Spleen (tissue), 7 donors: ENCODE results near the gene DLG2.

ENCODE experiments used
- CTCF ChIP-seq, 11 experiments: fragments of 200-600 bp in 7 of 11; fragments of 450-650 bp in 4 of 11; sonication (generic) in 4 of 11; IDR thresholded peaks in 8 of 11; conservative IDR thresholded peaks in 3 of 11; 1 replicate in 7 of 11; 2 replicates in 4 of 11; pipeline versions ENCODE4 v1.4.0 to v1.8.0; 2016 to 2021; ENCODE audit warnings: antibody characterized with exemption in 11 of 11, inconsistent platforms in 4 of 11, mild to moderate bottlenecking in 1 of 11
- POLR2A ChIP-seq, 3 donors: fragments of 450-650 bp; IDR thresholded peaks; one replicate each; pipeline ENCODE4 v1.5.1; 2017; ENCODE audit warnings: antibody characterized with exemption in 3 of 3, mild to moderate bottlenecking in 1 of 3
- donor health status: DM: no; HTN: no; CAD: no; lungs with moderate emphysema.
- donor health status: DM: no; HTN: no; CAD: no.
- donor health status: DM: no; HTN: no; CAD: no.

DNA sequence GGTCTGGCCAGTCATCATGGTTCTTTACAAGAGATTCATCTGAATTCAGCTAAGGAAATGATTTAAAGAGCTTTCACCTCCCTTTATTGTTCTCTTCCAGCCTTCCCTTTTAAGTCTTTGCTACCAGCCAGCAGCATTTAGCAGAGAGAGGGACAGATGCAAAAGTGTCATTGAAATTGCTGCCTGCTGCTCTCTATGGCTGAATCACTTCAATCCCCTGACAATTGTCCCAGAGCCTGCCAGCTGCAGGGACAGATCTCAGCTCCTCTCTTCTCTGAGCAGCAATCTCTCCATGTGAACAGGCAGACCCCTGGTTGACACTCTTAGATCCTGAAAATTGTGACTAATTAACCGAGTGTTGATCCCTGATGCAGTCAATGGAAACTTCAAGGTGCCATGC, 1524.0 kb downstream of the DLG2 start:
- no peak for TF ChIP-seq CTCF (IDR thresholded peaks at IDR 0.05 in 8 of 11, conservative IDR thresholded peaks at IDR 0.05 in 3 of 11)
- no peak for TF ChIP-seq POLR2A (IDR thresholded peaks at IDR 0.05)
